DMS114 treated with DMSO at 0.1 percent for 48 hours (cell line): ENCODE results near the gene ANO7.

Source experiments
- DNase-seq: peaks from one replicate; lab custom pipeline; 2025; ENCODE audit not compliant: unreplicated experiment; lab: John Stamatoyannopoulos, UW

ANO7 gene

DNA sequence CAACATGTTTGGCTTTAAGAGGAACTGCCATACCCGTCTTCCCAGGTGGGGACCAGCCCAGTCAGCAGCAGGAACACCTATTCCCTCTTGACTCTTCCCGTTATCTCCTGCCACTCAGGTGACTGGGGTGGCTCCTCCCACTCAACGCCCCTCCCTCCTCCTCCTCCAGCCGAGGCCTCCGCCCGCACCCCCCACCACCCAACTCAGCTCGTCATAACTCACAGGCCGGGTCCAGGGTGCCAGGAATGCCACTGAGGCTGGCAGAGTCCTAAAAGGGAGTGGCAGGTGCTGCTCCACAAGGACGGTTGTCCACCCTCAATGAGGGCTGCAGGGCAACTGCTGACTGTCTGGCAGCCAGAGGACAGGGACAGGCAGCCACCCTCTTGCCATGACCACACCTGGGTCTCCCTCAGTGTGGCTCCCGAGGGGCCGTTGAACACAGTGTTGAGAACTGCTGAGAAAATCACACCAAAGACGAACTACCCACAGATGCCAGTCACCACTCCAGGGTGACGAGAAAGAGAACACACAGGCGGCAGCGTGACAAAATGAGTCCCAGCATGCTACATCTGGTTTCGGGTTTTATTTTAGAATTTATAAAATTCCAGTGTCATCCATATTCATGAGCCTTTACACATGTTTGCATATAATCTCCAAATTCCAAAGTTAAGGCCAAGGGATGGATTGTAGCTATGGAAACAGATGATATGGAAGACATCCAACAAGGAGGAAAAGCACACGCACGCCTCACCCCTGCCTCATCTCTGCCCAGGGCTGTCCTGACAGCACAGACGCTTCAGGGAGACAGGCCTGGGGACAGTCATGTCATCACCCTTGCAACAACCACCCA, 38.5 kb downstream of the ANO7 start:
- DNase-seq, result no peak

DNA sequence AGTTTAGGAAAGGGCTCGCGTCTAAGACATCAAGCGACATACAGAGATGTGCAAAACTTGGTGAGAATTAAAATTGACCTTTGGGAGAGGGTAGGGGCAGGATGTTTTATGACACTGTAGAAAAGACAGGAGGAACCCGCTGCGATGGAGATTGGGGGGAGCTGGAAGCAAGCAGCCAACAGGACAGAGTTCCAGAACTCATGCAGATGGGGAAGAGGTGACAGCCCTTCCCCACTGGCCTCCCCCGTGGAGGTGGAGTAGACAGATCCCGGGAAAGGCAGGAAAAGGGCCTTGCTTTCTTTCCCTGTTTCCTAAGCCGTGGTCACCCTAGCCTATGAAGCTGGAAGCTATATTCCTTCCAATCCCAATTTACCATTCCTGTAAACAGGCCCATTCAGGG, 39.1 kb downstream of the ANO7 start:
- no peak for DNase-seq

DNA sequence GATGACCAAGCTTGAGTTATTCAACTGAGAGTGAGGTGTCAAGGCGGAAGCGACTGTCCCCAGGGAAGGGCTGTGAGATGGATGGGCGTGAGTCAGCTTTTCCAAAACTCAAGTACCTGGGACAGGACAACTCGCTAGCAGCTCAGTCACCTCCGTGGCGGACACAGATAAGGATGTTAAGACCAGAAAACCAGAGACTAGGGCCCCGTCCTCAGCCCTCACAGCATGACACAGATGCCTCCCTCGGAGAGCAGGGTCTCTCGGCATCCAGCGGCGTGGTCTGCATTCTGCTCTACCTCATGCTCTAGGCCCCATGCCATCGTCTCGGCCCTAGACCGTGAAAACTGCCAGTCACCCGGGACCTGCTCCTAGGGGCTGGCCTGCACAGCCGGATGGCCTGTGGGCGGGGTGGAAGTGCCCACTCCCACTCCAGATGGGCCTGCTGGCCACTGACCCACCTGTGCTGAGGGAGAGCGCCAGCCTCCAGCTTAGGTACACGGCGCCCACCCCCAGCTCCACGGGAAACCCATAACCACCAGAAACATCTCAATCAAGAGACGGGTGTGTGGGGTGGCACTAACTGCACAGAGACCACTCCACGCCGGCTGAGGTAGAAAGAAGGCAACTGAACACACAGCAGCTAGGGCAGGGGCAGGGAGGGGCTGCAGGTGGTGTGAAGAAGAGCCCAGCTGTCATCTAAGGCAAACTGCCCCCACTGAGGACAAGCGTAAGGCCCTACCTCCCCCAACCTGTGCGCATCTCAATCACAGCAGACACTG, 39.8 kb downstream of the ANO7 start:
- no peak for DNase-seq

DNA sequence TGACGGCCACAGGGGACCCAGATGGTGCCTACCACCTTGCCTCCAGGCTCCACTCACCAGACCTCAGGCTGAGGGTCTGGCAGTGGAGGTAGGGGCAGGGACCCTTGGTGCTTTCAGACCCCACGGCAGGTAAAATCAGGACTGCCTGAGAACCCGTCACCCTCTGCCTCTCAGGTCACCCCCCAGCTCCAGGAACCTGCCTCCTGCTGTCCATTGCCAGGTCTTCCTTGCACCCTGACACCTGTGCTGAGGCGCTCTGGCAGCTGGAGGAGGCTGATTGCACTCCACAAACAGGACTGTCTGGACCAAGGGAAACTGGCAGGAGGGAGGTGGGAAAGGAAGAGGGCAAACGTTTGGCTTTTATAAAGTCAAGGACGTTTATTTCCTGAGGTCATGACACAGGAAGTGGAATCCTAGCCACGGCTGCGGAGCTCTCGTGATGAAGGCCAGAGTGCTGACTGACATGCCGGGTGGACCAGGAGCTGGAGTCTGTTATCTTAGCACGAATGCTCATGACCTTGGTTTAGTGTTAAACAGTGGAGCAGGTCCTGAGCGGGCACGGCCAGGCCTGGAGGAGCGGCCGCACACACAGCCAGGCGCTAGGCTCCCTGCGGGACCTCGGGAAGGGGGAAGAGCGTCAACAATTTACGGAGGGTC, 40.5 kb downstream of the ANO7 start:
- DNase-seq, result no peak

DNA sequence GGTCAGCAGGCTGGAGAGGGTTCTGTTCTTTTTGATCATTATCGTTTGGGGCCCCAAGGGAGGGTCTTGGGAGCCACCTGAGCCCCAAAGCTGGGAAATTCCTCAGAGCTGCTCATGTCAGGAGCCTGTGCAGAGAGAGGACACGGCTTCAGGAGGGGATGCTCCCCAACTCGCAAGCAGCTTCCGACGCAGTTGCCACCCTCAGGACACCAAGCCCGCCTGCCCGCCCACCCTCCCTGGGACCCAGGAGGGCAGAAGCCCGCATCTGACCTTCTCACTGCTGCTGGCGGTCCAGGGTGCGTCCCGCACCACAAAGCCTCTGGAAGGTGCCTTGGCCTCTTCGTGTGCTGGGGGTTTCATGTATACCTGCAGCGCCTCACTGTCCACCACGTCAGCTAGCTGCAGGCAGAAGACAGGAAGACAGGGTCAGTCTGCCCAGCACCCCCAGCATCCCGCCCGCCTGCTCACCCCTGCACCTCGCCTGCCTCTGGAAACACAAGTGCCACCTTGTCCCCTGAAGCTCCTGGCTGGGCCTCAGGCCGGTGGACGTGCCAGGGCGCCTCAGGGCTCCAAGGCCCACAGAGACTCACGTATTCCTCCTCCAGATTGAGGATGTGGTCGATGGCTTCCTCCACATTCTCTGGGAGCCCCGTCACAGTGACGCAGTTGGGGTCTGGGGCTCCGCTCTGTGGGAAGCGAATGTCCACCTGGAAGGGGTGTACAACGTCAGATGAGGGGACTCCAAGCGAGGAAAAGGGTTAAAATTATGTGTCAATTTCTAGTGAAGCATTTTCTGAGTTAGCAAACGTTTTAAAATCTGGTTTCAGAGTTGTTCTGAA, 41.3 kb downstream of the ANO7 start:
- DNase-seq, result no peak

DNA sequence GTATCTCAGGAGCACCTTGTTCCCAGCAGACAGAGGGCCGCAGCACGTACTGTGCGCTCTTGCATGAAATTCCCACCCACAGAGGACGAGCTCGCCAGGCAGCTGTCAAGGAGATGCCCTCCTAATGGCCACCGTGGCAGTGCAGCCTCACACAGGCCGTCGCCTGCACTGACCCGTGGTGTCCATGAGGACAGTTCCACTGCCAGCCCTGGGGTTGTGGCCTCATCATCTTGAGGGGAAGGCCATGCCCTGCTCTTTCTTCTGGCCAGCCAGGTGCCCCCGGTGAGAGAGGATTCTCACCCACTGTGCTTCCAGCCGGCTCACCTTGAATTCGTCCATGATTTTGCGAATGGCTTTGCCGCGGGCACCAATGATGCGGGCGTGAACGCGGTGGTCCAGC, 42.0 kb downstream of the ANO7 start:
- DNase-seq, result no peak

DNA sequence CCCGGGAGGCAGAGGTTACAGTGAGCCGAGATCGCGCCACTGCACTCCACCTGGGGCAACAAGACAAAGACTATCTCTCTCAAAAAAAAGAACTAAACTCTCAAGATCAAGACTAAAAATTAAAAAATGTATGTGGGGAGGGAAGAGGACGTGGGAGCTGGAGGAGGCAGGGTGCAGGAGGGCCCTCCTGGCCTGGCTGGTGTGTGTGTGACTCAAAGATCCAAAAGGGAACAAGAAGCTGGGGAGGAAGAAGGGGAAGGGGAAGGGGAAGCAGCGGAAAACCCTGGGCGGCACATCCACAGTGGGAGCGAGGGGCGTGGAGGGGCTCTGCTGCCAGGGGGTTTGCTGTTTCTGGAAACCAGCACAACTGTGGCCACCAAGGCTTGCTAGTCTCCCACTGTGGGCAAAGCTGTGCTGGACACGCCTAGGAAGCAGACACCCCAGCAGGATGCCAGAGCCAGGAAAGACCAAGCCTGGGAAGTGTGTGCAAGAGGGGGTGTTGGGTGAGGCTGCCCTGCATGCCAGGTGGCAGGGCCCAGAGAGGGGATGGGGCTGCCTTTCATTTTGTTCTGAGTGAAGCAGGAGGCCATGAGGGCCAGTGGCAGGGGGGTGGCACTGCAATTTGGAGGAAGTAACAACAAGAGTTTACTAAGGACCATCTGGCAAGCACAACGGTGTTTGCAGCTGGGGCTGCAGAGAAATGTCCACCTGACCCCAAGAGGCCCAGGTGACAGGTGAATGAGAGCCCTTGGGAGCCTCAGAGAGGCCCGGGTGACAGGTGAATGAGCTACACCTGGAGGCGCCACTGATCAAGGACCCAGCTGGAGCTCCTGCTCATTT, 44.5 kb downstream of the ANO7 start:
- DNase-seq, result no peak

DNA sequence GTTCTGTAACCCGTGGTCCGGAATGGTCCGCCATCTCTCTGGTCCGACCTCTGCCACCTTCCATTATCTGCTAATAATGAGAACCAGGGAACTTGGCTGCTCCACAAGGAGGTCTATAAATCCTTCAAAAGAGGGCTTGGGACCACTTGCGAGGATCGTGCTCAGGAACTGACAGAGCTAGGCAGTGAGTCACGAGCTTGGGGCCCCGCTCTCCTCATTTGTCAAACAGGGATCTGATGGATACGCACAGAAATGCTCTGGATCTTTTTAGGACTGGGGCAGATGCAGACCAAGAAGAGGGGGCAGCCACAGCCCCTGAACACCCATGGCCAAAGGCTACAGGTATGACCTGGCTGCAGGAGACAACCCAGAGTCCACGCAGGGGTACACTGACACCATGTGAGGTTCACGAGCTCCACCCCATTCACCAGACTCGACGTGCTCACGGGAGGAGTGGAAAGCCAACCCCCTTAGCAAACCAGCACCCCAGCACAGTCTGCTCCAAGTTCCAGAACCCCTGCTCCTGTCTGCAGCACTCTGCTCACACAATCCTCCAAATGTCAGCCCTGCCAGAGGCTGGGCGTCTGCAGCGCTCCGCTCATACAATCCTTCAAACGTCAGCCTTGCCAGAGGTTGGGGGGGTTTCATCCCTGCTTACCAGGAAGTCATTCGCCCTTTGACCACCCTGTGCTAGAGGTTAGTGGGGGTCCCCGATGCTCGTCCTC, 45.8 kb downstream of the ANO7 start:
- no peak for DNase-seq

DNA sequence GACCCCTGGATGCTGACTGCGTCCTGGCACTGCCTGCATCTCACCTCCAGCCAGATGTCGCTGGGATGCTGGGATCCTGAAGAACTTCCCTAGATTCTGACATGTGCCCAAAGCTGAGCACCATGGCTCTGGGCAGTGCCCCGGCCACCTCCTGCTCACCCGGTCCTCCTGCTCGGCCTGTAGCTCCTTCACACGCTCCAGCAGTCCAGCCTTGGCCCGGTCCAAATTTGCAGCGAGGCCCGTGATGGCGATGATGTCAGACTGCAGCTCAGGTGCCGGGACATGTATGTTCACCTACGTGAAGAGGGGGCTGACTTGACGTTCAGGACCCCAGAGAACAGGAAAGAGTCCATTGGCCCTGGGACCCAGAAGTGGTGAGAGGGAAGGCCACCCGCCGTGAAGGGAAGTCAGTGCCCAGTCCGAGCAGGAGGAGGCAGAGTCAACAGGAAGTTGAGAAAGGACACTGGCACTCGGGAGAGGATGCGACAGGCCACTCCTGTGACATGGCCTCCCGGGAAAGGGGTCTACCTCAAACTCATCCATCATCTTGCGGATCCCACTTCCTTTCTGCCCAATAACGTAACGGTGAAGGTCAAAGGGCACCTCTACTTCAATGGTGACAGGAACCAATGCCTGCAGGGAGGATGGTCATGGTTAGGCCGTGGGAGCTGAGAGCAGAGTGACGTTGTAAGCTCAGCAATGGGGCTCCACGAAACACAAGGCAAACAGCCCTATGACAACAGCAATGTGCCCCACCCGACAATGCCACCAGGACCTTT, 46.7 kb downstream of the ANO7 start:
- DNase-seq, result no peak

DNA sequence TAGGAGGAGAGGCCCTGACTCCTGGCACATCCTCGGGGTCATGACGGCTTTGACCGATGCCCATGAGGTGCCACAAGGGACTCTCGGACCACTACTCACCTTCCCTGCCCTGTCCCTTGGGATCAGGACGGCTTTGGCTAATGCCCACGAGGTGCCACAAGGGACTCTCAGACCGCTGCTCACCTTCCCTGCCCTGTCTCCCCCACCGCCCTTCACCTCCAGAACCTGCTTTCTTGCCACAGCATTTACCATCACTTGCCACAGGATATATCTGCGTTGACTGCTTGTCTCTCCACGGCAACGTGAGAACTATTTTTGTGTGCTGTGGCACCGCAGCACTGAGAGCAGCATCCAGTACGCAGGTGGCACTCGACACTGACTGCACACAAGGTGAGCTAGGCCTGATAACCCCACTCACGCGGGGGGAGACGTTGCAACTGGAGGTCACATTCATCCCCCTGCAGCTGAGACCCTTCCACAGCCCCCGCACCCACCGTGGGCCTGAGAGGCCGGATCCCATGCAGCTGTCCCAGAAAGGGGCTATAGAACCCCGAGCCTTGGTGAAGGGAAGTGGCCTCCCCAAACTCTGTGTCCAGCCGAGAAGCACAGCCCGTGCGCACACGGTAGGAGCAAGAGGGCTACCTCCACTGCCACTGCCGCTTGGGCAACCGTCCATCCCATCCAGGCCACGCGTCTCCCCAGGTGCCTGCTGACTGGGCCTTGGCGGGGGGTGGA, 47.5 kb downstream of the ANO7 start:
- DNase-seq, result no peak

DNA sequence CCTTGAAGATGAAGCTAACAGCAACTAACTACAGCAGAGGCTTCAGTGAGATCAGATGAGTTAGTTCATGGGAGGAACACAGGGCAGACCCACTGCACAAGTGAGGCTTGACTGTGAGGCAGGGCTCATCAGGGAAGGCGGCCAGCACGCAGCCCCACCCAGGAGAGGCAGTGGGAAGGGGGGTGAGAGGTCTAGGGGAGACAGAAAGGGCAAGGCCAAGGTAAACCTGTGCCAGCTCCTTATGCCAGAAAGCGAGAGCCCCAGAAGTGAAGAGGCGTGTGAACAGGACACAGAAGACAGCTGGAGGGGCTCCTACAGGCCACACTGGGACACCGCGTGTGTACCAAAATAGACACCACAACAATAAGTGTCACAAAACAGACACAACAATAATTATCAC, 48.6 kb downstream of the ANO7 start:
- DNase-seq, result no peak

DNA sequence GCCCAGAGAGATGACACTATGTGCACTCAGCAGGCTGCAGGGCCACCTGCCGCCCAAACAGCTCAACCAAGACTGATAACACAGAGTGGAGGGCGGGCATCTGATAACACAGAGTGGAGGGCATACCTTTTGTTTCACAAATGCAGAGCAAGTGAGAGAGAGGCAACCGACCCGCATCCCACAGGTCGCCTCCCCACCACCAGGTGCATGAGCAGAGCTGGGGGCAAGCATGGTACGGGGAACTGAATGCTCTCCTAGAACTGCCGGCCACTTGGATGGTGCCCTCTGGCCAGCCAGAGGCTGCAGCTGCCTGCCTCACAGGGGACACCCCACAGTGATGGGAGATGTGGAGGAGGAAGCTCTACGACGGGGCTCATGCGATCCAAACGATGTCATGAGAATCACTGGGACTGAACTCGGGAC, 49.5 kb downstream of the ANO7 start:
- DNase-seq, result no peak

DNA sequence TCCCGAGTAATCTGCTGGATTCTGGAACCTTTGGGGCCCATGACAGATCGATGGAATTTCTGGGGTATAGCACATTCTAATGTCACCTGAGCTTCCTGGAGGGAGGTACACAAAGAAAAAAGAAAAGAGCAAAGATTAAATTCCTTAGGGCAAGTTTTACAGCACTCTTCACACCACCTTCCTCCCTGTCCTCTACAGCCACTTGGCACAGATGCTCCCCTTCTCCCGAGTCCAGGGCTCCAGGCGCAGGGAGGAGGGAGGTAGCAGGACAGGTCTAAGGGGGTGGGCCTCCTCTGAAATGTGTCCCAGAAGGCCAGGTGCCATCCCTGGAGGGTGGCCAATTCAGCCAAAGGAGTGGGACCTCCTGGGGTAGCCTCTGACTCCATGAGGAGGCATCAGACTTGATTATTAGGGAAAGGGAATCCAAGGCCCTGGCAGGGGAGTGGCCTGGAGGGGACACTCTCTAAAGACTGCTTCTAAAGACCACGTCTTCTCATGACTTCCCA, 50.3 kb downstream of the ANO7 start:
- DNase-seq, result no peak

DNA sequence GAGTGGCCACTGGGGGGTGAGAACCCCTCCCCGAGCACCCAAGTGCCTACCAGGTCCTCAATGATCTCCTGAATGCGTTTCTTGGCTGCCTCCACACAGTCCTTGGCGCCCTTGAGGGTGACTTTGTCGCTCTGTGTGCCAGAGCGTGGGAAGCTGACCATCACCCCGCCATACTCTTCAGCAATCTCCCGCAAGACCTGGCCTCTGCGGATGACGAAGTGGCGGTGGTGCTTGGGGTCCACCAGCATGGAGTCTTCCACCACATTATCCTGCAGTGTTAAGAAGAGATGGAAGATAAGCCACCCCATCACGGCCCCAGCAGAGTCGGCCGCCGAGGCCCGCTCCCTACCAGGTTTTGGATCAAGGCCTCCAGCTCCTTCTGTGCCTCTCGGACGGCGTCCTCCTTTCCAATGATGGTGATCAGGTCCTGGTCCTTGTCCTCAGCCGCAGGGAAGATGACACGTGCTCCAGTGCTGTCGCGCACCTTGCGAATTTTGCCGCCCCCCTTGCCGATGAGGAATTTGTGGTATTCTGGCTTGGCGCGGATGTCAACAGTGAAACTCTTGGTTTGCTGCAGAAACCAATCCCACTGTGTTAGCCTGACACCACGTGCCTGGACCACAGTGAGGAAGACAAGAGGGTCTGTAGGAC, 51.2 kb downstream of the ANO7 start:
- no peak for DNase-seq

DNA sequence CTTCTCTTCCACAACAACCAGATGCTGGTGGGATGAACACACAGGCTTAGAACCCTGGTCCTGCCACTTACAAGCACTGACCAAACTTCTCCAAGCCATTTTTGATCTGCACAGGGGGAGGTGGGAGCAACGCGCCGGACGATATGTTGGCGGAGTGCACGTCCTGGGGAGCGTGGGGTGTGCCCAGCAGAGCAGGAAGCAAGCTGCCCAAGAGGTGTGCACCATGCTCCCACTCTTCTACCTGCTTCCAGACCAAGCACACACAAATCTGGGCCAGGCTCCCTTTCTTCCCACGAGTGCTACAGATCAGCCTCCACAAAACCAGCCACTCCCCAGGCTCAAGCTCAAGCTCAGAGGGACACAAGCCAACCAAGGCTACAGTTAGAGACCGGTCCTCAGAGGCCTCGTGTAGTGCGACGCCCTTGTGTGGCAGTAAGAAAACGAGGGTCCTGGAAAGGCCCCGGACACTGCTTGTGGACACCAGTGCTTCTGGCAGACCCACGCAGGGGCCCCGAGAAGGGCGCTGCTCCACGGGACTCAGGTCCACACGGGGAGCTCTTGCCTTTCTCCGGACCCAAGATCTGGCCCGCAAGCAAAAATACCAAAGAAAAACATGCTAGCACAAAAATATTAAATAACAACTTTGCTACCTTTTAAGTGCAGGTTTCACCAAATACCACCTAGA, 52.0 kb downstream of the ANO7 start:
- DNase-seq, result no peak

DNA sequence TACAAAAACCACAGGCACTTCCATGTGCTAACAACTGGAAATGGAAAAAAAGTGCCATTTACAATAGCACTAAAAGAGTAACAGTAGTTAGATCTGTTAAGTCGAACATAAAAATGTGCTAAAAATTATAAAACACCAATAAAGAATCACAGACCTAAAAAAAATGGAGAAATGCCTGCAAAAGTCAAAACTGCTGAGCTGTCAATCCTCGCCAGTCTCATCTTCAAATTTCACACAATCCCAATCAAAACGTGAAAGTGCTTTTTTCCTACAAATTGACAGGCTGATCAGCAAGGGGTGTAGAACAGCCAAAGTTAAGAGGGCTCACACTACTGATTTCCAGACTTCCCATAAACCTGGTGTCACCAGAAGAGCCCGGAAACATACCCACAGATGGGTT, 53.2 kb downstream of the ANO7 start:
- no peak for DNase-seq

DNA sequence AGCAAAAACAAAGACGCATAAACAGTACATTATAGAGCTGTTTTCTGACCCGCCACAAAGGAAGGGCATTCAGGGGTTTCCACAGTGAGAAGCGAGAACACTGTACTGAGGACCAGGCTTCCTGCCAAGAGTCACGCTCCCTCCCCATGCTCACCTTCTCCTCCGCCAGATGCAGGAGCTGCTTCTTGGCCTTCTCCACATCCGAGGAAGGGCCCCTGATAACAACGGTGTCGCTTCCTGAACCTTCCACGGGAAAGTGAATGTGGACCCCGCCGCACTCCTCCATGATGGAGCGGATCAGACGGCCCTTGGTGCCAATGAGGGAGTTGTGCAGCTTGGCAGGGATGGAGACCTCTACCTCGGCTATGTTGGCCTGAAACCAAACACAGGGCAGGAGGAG, 53.8 kb downstream of the ANO7 start:
- no peak for DNase-seq
